Prostate gland (tissue), 2 donors: Measurements from ENCODE around the gene GPX8.

ENCODE experiments used
- CTCF ChIP-seq, 4 experiments: fragments of 200-600 bp in 2 of 4; fragments of 450-650 bp in 2 of 4; sonication (generic) in 2 of 4; IDR thresholded peaks; 1 replicate in 3 of 4; 2 replicates in 1 of 4; pipeline ENCODE4 v1.5.1; 2016 to 2019; ENCODE audit warnings: antibody characterized with exemption in 4 of 4, mild to moderate bottlenecking in 2 of 4, moderate library complexity in 2 of 4
- POLR2A ChIP-seq: fragments of 450-650 bp; IDR thresholded peaks from one replicate; pipeline ENCODE4 v1.6.1; 2016; ENCODE audit warnings: antibody characterized with exemption, mild to moderate bottlenecking
- POLR2AphosphoS5 ChIP-seq: sonication (generic); formaldehyde crosslinking; IDR thresholded peaks from one replicate; pipeline ENCODE4 v1.6.1; 2017; ENCODE audit warnings: antibody characterized with exemption

GRCh38 chr5:55159763-55160492 is at the start of gene GPX8:
- TF ChIP-seq CTCF (IDR thresholded peaks at IDR 0.05), result peak in 3 of 4 experiments; percentile 53 to 58 (median 56)
- no peak for TF ChIP-seq POLR2A
- peak; percentile 69 for TF ChIP-seq POLR2AphosphoS5
